GM18520 (cell line): ENCODE results near the gene AGAP2.

Experiments
- ATAC-seq: cut with Tn5 transposase; IDR thresholded peaks from one replicate; pipeline ENCODE4 v1.9.1; 2021; ENCODE audit not compliant: unreplicated experiment

The AGAP2 gene

DNA sequence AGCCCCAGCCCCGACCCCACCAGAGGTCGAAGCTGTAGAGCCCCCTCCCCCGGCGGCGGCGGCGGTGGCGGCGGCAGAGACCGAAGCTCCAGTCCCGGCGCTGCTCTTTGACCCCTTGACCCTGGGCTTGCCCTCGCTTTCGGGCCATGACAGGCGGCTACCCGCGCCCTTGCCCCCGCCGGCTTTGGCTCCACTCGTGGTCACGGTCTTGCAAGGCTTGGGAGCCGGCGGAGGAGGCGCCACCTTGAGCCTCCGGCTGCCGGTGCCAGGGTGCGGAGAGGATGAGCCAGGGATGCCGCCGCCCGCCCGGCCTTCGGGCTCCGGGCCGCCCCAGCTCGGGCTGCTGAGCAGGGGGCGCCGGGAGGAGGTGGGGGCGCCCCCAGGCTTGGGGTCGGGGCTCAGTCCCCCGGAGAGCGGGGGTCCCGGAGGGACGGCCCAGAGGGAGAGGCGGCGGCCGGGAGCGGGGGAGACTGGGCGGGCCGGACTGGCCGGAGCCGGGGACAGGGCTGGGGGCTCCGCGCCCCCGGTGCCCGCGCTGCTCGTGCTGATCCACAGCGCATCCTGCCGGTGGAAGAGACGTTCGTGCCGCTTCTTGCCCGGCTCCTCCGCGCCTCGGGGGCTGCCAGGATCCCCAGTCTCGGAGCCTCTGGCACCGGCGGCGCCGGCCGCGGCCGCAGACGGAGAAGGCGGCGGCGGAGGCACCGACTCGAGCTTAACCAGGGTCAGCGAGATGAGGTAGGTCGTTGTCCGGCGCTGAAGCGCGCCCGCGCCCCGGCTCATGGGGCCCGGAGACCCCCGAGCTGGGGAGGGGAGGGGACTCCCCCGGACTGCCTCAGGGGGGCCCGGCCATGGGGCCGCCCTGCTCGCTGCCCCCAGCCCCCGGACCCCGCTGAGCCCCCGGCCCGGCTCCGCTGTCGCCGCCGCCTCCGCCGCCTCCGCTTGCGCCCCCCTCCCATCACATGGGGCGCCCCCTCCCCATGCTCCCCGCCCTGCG, 778 bp downstream of the AGAP2 start:
- ATAC-seq, result no peak

DNA sequence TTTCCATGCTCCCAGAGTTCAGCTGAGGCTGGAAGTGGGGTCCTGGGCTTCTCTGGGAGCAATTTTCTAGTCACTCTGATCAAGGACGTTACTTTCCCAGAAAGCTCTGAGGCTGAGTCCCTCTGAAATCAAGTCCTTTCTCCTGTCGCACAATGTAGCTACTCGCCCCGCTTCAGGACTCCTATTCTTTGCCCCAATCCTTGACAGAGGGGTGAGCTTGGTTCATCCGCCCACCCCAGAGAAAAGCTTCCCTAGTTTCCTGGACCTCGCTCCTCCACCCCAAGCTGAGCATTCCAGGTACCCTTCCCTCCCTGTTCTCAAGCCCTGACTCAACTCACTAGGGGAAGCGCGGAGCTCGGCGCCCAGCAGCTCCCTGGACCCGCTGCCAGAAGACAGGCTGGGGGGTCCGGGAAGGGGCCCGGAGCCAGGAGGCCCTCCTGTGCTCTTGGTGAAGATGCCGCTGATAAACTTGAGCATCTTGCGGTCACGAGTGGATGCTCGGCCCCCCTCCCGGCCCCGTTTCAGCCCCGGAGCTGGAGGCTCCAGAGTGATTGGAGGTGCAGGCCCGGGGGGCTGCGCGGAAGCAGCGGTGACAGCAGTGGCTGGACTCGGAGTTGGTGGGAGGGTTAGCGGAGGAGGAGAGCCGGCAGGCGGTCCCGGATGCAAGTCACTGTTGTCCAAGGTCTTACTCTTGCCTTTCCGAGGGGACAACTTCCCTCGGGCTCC, 1.6 kb downstream of the AGAP2 start:
- no peak for ATAC-seq

GRCh38 chr12:57735952-57736740, 2.4 kb downstream of the AGAP2 start:
- ATAC-seq, result no peak

DNA sequence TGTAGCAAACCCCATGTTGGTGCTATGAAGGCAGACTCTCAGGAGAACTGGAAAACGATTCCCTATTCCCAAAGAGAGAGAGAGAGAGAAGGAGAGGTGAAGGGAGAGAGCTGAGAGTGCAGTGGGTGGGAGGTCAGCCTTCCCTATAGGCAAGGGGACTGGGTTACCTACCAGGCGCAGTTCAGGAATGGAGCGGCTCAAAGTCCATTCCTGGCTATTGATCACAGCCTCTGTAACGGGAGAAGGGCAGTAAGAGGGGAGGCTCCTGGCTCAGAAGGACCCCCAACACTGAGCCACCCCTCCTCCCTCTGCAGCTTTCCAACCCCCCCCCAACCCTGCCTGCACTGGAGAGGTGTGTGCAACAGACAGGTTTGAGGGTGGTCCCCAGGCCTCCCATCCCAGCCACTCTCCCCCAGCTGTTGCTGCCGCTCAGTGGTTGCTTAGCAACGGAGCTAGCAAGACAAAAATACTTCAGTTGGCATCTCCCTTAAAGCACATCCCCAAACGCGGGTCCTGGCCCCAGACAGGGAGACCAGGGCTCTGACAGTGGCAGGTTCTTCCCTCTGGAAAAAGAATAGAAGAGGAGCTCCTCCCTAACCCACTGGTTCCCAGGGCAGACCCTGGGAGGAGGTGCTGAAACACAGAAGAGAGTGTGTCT, 3.2 kb downstream of the AGAP2 start:
- ATAC-seq, result no peak

DNA sequence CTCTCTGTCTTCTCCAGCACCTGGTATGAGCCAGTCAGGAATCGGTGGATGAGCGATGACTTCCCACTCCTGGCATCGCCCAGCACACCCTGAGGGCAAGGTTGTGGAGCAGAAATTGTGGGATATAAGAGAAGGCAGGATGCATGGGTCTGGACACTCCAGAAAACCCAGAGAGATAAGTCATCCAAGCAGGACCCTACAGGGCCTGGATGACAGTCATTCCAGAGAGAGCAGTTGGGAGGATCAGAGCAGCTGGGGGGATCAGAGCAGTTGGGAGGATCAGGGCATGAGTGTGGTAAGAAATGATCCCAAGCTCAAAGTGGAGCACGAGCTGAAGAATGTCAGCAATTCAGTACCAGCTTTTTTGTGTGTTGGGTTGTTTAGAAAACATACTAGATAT, 4.0 kb downstream of the AGAP2 start:
- no peak for ATAC-seq

DNA sequence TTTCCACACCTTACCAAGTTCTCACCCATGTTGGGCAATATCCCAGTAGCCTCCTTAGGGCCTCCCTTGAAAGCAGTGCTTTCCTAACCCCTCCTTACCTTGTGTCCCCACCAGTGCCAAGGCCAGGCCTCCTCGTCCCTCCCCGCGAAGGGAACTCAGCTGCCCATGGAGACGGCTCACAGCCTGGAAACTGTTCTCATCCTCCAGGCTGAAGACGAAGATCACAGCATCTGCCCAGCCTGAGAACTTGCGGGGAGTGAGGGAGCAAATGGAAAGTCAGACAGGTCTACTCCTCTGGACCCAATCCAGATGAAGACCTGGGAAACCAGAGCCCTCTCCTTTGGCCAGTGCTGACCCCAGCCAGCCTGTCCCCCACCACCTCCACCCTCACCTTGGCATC, 4.6 kb downstream of the AGAP2 start:
- ATAC-seq, result no peak

GRCh38 chr12:57732726-57733593, 5.6 kb downstream of the AGAP2 start:
- no peak for ATAC-seq

GRCh38 chr12:57732270-57732669, 6.3 kb downstream of the AGAP2 start:
- ATAC-seq, result no peak

DNA sequence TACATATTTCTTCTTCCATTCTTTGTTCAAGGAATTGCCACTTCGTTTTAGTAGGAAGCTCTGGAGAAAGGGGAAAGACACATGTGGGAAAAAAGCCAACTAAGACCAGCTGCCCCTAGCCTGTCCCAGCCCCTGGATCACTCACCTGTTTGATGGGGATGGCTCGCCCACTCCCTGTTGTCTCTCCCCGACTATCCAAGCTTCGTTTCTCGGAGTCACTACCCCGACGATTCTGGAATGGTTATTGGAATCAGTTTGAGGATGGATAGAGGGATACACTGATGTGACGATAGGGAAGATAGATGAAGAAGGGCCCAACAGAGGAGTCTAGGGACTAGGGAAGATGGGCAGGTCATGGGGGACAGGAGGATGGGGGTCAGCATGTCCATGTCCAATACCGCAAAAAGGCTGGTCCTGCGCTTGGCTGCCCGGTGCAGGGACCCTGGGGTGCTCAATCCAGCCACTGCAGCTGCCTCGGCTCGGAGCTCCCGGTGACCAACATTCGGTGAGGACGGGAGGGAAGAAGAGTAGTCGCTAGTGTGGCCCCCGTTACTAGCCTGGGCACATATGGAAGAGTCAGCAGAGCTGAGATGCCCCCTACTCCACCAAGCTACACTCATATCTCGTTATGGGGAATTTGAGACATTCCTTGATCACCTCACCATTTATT, 7.0 kb downstream of the AGAP2 start:
- ATAC-seq, result no peak

- ATAC-seq, result no peak
Observed at GRCh38 chr12:57730336-57731067, 8.0 kb downstream of the AGAP2 start.

- ATAC-seq, result no peak
Observed at GRCh38 chr12:57729321-57729844, 9.2 kb downstream of the AGAP2 start.

GRCh38 chr12:57727758-57728395, 10.7 kb downstream of the AGAP2 start:
- no peak for ATAC-seq

GRCh38 chr12:57726884-57727757, 11.4 kb downstream of the AGAP2 start:
- no peak for ATAC-seq

DNA sequence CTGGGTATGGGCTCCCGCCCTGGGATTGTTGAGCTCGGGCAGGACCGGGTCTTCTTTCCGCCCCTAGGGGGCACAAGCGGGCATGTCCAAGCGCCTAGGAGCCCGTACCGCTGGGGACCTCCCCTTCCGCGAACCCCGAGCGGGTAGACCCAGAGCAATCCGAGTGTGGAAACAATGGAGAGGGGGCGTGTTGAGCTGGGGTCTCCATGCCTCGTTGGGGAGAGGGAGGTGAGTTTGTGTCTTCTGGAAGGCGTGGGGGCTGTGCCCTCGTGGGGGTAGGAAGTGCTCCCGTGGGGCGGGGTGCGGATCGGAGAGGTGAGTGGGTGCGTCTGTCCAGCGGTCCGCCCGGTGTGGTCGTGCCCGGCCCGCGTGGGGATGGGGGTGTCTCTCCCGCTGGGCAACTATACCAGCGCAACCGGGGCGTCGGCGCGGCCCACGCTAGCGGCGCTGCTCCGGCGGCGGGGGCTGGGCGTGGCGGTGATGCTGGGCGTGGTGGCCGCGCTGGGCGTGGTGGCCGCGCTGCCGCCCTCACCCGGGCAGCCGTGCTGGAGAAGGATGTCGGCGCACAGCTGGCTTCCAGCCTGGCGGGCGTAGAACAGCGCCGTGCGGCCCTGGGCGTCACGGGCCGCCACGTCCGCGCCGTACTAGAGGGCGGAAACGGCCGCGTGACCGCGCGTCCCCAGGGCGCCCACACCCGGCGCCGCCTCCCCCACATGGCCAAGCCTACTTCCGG, 12.2 kb downstream of the AGAP2 start:
- ATAC-seq, result no peak

DNA sequence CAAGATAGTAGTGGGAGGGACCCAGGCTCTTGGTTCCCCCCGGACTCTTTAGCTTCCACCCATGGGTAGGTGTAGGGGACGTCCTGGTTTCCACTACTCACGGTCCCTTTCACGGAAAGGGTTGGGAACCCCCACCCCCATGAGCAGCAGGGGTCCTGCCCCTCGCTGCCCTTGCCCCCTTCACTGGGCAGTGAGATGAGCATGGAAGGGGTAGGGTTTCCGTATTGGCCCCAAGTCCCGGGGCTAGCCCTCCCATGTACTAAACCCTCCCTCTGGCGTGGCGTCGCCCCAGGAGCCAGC, 12.7 kb downstream of the AGAP2 start:
- no peak for ATAC-seq

- no peak for ATAC-seq
Observed at GRCh38 chr12:57724936-57725740, 13.4 kb downstream of the AGAP2 start.
